H1 (cell line): ENCODE measurements around the gene INHBC. TPM values are rescaled to one million over a fixed set of nuclear protein-coding genes. Genes with fewer than 3 reads are reported as not detected.
A peak's percentile ranks its signal among the peaks of the same experiment; 100 is the strongest.

Experiments
- BCL11A ChIP-seq, 2 experiments: IDR thresholded peaks; one replicate each; pipeline ENCODE4 v1.6.1; 2011; ENCODE audit warnings: low read depth in 2 of 2, low read length in 2 of 2, mild to moderate bottlenecking in 2 of 2
- CBX5 ChIP-seq: fragments of 300-800, 300-1000 bp; sonication (generic); IDR thresholded peaks from 2 replicates; pipeline ENCODE4 v1.7.1; 2016; ENCODE audit warnings: antibody characterized with exemption, low read length, low read depth
- CBX8 ChIP-seq: fragments of 300-800, 300-1000 bp; sonication (generic); IDR thresholded peaks from 2 replicates; pipeline ENCODE4 v1.7.1; 2016; ENCODE audit warnings: low read depth, low read length, borderline replicate concordance
- E2F6 ChIP-seq: IDR thresholded peaks from 2 replicates; pipeline ENCODE4 v1.6.1; 2012; ENCODE audit warnings: inconsistent platforms
- EGR1 ChIP-seq: IDR thresholded peaks from 2 replicates; pipeline ENCODE4 v1.6.1; 2011; ENCODE audit warnings: low read depth, low read length, borderline replicate concordance
- EZH2 ChIP-seq: fragments of 200-600 bp; sonication (generic); IDR thresholded peaks from 2 replicates; pipeline ENCODE4 v1.7.1; 2012; ENCODE audit warnings: low read depth, mild to moderate bottlenecking, moderate library complexity, low read length, inconsistent platforms; ENCODE audit not compliant: severe bottlenecking
- KDM4A ChIP-seq: IDR thresholded peaks from one replicate; pipeline ENCODE4 v1.7.1; 2012; ENCODE audit warnings: low read depth, mild to moderate bottlenecking, moderate library complexity, low read length, inconsistent platforms; ENCODE audit not compliant: severe bottlenecking
- NRF1 ChIP-seq: IDR thresholded peaks from 2 replicates; pipeline ENCODE4 v1.6.1; 2011; ENCODE audit warnings: mild to moderate bottlenecking, low read depth, low read length, improper control_type of control experiment
- RAD21 ChIP-seq, 2 experiments: IDR thresholded peaks in 1 of 2; conservative IDR thresholded peaks in 1 of 2; 2 replicates each; pipeline ENCODE4 v1.6.1; 2011; ENCODE audit warnings: low read depth in 2 of 2, low read length in 2 of 2, improper control_type of control experiment in 1 of 2, inconsistent platforms in 1 of 2, mild to moderate bottlenecking in 1 of 2, moderate library complexity in 1 of 2
- RBBP5 ChIP-seq: IDR thresholded peaks from 2 replicates; pipeline ENCODE4 v1.7.1; 2012; ENCODE audit warnings: low read depth, mild to moderate bottlenecking, inconsistent platforms, low read length, moderate library complexity, borderline replicate concordance
- RFX5 ChIP-seq: IDR thresholded peaks from 2 replicates; pipeline ENCODE4 v1.6.1; 2011; ENCODE audit warnings: low read depth, low read length, improper control_type of control experiment, borderline replicate concordance
- RNF2 ChIP-seq: fragments of 200-900, 300-1000 bp; sonication (generic); IDR thresholded peaks from 2 replicates; pipeline ENCODE4 v1.7.1; 2016; ENCODE audit warnings: borderline replicate concordance, low read depth, mild to moderate bottlenecking, antibody characterized with exemption, low read length; ENCODE audit not compliant: poor library complexity, severe bottlenecking; ENCODE audit errors: missing control alignments
- SIX5 ChIP-seq: IDR thresholded peaks from 2 replicates; pipeline ENCODE4 v1.6.1; 2011; ENCODE audit warnings: mild to moderate bottlenecking, low read depth, low read length
- SP1 ChIP-seq: IDR thresholded peaks from 2 replicates; pipeline ENCODE4 v1.6.1; 2011; ENCODE audit warnings: low read depth, low read length
- SP2 ChIP-seq: IDR thresholded peaks from 2 replicates; pipeline ENCODE4 v1.6.1; 2012; ENCODE audit warnings: mild to moderate bottlenecking, low read length, inconsistent platforms
- SRF ChIP-seq: IDR thresholded peaks from 2 replicates; pipeline ENCODE4 v1.6.1; 2011; ENCODE audit warnings: mild to moderate bottlenecking, low read depth, low read length, moderate library complexity
- SUZ12 ChIP-seq: fragments of 200-600 bp; sonication (generic); IDR thresholded peaks from 2 replicates; pipeline ENCODE4 v1.6.1; 2012; ENCODE audit warnings: mild to moderate bottlenecking, inconsistent platforms, low read length, moderate library complexity, mixed read lengths
- TCF12 ChIP-seq: IDR thresholded peaks from 2 replicates; pipeline ENCODE4 v1.6.1; 2011; ENCODE audit warnings: low read depth, mild to moderate bottlenecking, low read length
- ZNF274 ChIP-seq: IDR thresholded peaks from 2 replicates; pipeline ENCODE4 v1.7.0; 2012; ENCODE audit warnings: low read length, borderline replicate concordance; ENCODE audit errors: extremely low read depth
- polyA plus RNA-seq, 7 experiments: library from polyadenylated mRNA; depleted of rRNA in 3 of 7; stranded (reverse) in 5 of 7; unstranded in 2 of 7; fragments of >200 nt in 5 of 7; fragments of 200-250 nt in 2 of 7; gene quantifications; 1 replicate in 5 of 7; 2 replicates in 1 of 7; 4 replicates in 1 of 7; pipeline versions ENCODE4 v1.2.1 to v1.2.3, GENCODE V29; 2011 to 2013; ENCODE audit warnings: missing spikeins in 2 of 7, mixed read lengths in 2 of 7
- total RNA-seq: library from RNA; stranded (reverse); fragmentation: NEBNext Ultra II Directional; extraction: Animal tissue kit (Norgen Biotek cat#: 25700); gene quantifications from 2 replicates; pipeline ENCODE4 v1.2.1, GENCODE V29; 2021
- TF ChIP-seq, protein P1 (sequence below): IDR thresholded peaks from 2 replicates; pipeline ENCODE4 v1.6.1; 2011; ENCODE audit warnings: low read depth, mild to moderate bottlenecking, low read length; ENCODE audit not compliant: insufficient read depth

The INHBC gene
- total and polyA plus RNA-seq, 2 of the 8 experiments (the other 6 are each of a cell fraction or from before 2014, with no cell fraction given) = 0.15 TPM; not detected in 1

DNA sequence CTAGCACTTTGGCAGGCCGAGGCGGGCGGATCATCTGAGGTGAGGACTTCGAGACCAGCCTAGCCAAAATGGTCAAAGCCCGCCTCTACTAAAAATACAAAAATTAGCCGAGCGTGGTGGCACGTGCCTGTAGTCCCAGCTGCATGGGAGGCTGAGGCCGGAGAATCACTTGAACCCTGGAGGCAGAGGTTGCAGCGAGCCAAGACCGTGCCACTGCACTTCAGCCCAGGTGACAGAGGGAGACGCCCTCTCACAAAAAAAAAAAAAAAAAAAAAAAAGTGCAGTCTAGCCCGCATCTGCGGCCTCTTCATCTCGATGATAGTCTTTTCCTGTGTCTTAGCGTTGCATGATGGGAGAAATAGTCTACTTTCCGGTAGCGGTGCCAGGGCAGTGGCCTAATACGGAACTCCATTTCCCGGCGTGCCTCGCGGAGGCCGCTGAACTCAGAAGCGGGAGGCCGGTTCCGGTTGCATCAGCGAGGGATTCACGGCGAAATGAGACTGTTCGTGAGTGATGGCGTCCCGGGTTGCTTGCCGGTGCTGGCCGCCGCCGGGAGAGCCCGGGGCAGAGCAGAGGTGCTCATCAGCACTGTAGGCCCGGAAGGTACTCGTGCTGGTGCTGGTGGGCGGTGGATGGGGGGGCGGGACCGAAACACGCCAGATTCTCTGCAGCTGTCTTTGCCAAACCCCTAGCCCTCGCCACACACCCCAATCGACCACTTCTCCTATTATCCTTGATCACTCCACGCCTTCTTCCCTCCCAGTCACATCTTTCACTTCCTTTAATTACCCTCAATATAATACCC is 53.2 kb downstream of the INHBC start, which contains the start of gene MARS1 (continued):
- TF ChIP-seq EZH2 = no peak
- TF ChIP-seq SRF = no peak
- TF ChIP-seq E2F6 = 0 out of 2 replicates have a peak, but pooled peaks have one; percentile 19
- peak; percentile 52; the same call in 1 of the 2 replicates for TF ChIP-seq RBBP5
- TF ChIP-seq SUZ12 = no peak
- 0 out of 2 replicates have a peak, but pooled peaks have one; percentile 25 for TF ChIP-seq EGR1
- TF ChIP-seq SP1 = peak; percentile 24; the same call in 1 of the 2 replicates
- TF ChIP-seq RAD21 (IDR thresholded peaks at IDR 0.05 in 1 of 2, conservative IDR thresholded peaks at IDR 0.05 in 1 of 2; ENCODE audit: low read depth in 2 of 2, low read length in 2 of 2) = no peak; a peak in 1 of 4 replicates
- no peak for TF ChIP-seq TCF12
- TF ChIP-seq RFX5 = no peak
- TF ChIP-seq RNF2 = no peak
- peak; percentile 87 for TF ChIP-seq SP2
- peak; percentile 87 for TF ChIP-seq SIX5
- no peak for TF ChIP-seq ZNF274
- no peak for TF ChIP-seq BCL11A (IDR thresholded peaks at IDR 0.05; ENCODE audit: low read depth in 2 of 2, low read length in 2 of 2)
- TF ChIP-seq, protein P1, sequence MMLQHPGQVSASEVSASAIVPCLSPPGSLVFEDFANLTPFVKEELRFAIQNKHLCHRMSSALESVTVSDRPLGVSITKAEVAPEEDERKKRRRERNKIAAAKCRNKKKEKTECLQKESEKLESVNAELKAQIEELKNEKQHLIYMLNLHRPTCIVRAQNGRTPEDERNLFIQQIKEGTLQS = peak; percentile 86
- no peak for TF ChIP-seq CBX5
- no peak for TF ChIP-seq NRF1
- TF ChIP-seq CBX8 = no peak
- TF ChIP-seq KDM4A = peak; percentile 34
